Airway epithelial cell (primary cell): ENCODE data around the gene DHCR24. TPM values are rescaled to one million over a fixed set of nuclear protein-coding genes. Genes with fewer than 3 reads are reported as not detected.

Experiments used
- total RNA-seq: library from RNA; depleted of rRNA; stranded (reverse); fragments of >200 nt; gene quantifications from 2 replicates; pipeline ENCODE4 v1.2.3, GENCODE V29; 2015

Gene DHCR24
- total RNA-seq = 420 and 515 TPM in 2 replicates

GRCh38 chr1:54886724-54887664, at the start of gene DHCR24:
Gene DHCR24, minus strand, starts transcription at chr1:54887195. Its CDS starts 76 bp downstream, at chr1:54887119.

GRCh38 chr1:54800899-54801759, 85.9 kb downstream of the DHCR24 start, which contains the start of gene TTC22:
Gene TTC22, minus strand, starts transcription at chr1:54801323. Its CDS starts 160 bp downstream, at chr1:54801163.

Other genes with a start within 250 kb of the DHCR24 start
- not detected in 2 replicates for gene MROH7, start 245.4 kb downstream of the DHCR24 start, total RNA-seq
- 21.6 and 26.2 TPM in 2 replicates for gene TTC4, start 171.3 kb downstream of the DHCR24 start, total RNA-seq
- 5.5 and 6.6 TPM in 2 replicates for gene PARS2, start 122.7 kb downstream of the DHCR24 start, total RNA-seq
- gene TTC22, start 85.9 kb downstream of the DHCR24 start, total RNA-seq = 18.1 and 20.2 TPM in 2 replicates
- 0.85 and 1.5 TPM in 2 replicates for gene TMEM61, start 93.4 kb upstream of the DHCR24 start, total RNA-seq
- not detected in 2 replicates for gene BSND, start 111.7 kb upstream of the DHCR24 start, total RNA-seq
- gene PCSK9, start 152.4 kb upstream of the DHCR24 start, total RNA-seq = 93.0 and 125 TPM in 2 replicates